ENCODE measurements around the gene CLCN4.

The CLCN4 gene

GRCh38 chrX:10175319-10175871, 18.6 kb downstream of the CLCN4 start:
- no peak for TF ChIP-seq CTCF (IDR thresholded peaks at IDR 0.05; ENCODE audit: low read depth, low read length, missing control alignments)
- no peak overlapping the region for H3K4me3 ChIP-seq (ENCODE audit: low read depth, low read length)
- DNase-seq (ENCODE audit: low read depth) = no peak

GRCh38 chrX:10176121-10177003, 19.6 kb downstream of the CLCN4 start:
- H3K4me3 ChIP-seq (ENCODE audit: low read depth, low read length) = no peak overlapping the region
- DNase-seq (ENCODE audit: low read depth) = no peak
- no peak for TF ChIP-seq CTCF (IDR thresholded peaks at IDR 0.05; ENCODE audit: low read depth, low read length, missing control alignments)

- TF ChIP-seq CTCF (IDR thresholded peaks at IDR 0.05; ENCODE audit: low read depth, low read length, missing control alignments) = no peak
- no peak overlapping the region for H3K4me3 ChIP-seq (ENCODE audit: low read depth, low read length)
- DNase-seq (ENCODE audit: low read depth) = no peak
Observed at GRCh38 chrX:10177004-10177396, 20.2 kb downstream of the CLCN4 start.

GRCh38 chrX:10177601-10178000, 20.8 kb downstream of the CLCN4 start:
- no peak overlapping the region for H3K4me3 ChIP-seq (ENCODE audit: low read depth, low read length)
- no peak for TF ChIP-seq CTCF (IDR thresholded peaks at IDR 0.05; ENCODE audit: low read depth, low read length, missing control alignments)
- no peak for DNase-seq (ENCODE audit: low read depth)

GRCh38 chrX:10178866-10179463, 22.2 kb downstream of the CLCN4 start:
- TF ChIP-seq CTCF (IDR thresholded peaks at IDR 0.05; ENCODE audit: low read depth, low read length, missing control alignments) = no peak
- no peak overlapping the region for H3K4me3 ChIP-seq (ENCODE audit: low read depth, low read length)
- no peak for DNase-seq (ENCODE audit: low read depth)

GRCh38 chrX:10183760-10184159, 27.0 kb downstream of the CLCN4 start:
- no peak for DNase-seq (ENCODE audit: low read depth)
- no peak for TF ChIP-seq CTCF (IDR thresholded peaks at IDR 0.05; ENCODE audit: low read depth, low read length, missing control alignments)
- no peak overlapping the region for H3K4me3 ChIP-seq (ENCODE audit: low read depth, low read length)
